ENCODE results near the gene ANKRD55.

DNA sequence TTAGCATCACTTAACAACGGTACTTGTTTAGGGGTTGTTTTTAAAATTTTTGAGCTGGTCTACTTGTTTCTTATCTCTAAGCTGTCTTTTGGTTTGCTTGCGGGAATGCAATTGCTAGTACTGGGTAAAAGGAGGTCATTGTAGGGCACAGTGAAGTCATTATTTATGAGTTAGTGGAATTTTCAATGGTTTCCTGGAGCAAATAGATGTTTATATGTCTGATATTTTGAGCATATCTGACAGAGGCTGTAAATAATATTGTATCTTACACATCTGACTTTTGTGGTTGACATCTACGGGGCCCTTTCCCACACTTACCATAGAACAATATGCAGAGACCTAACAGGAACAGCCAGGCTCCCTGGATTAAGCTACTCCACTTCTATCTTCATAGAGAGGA is 147.9 kb downstream of the ANKRD55 start:
- TF ChIP-seq EP300 (IDR thresholded peaks at IDR 0.05; ENCODE audit: borderline replicate concordance in 1 of 2, low read depth in 1 of 2, low read length in 1 of 2) (no peak), FOXM1 (IDR thresholded peaks at IDR 0.05; ENCODE audit: low read depth) (no peak), JUND (IDR thresholded peaks at IDR 0.05) (no peak)
- TF ChIP-seq, protein P1, sequence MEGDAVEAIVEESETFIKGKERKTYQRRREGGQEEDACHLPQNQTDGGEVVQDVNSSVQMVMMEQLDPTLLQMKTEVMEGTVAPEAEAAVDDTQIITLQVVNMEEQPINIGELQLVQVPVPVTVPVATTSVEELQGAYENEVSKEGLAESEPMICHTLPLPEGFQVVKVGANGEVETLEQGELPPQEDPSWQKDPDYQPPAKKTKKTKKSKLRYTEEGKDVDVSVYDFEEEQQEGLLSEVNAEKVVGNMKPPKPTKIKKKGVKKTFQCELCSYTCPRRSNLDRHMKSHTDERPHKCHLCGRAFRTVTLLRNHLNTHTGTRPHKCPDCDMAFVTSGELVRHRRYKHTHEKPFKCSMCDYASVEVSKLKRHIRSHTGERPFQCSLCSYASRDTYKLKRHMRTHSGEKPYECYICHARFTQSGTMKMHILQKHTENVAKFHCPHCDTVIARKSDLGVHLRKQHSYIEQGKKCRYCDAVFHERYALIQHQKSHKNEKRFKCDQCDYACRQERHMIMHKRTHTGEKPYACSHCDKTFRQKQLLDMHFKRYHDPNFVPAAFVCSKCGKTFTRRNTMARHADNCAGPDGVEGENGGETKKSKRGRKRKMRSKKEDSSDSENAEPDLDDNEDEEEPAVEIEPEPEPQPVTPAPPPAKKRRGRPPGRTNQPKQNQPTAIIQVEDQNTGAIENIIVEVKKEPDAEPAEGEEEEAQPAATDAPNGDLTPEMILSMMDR (IDR thresholded peaks at IDR 0.05) = no peak
- TF ChIP-seq, protein P2, sequence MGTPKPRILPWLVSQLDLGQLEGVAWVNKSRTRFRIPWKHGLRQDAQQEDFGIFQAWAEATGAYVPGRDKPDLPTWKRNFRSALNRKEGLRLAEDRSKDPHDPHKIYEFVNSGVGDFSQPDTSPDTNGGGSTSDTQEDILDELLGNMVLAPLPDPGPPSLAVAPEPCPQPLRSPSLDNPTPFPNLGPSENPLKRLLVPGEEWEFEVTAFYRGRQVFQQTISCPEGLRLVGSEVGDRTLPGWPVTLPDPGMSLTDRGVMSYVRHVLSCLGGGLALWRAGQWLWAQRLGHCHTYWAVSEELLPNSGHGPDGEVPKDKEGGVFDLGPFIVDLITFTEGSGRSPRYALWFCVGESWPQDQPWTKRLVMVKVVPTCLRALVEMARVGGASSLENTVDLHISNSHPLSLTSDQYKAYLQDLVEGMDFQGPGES (IDR thresholded peaks at IDR 0.05; ENCODE audit: low read depth, low read length) = no peak
